Measurements from ENCODE around the gene ATP5PB.

ATP5PB gene

DNA sequence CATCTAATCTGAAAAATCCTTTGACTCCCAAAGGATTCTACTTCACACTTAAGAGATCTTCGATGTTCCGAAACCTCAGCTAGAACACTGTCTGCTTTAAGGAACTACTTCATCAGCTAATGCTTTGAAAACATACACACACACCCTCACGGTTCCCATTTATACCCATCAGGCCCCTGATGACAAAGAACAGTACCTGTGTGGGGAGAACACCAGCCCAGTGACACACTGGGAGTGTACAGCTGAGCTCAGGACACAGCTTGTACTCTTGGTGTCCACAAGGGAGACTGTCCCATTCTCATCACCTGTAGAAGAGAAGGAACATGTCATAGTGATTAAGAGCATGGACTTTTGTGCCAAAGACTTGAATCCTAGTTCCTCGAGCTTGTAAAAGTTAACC, 6.8 kb upstream of the ATP5PB start:
- DNase-seq: no peak
- intact Hi-C loops (cut with DNase I): no loop called here

- intact Hi-C loops (cut with DNase I): no loop called here
These were observed 5.2 kb upstream of the ATP5PB start for GRCh38 chr1:111444031-111444430.

GRCh38 chr1:111446546-111446945, 2.7 kb upstream of the ATP5PB start:
- DNase-seq: no peak
- intact Hi-C loops (cut with DNase I): no loop called here

More at GRCh38 chr1:111444031-111444430, 5.2 kb upstream of the ATP5PB start:
- DNase-seq: no peak

- intact Hi-C loops (cut with DNase I): no loop called here
- DNase-seq: no peak
These were observed 2.0 kb upstream of the ATP5PB start for GRCh38 chr1:111446967-111447892.

DNA sequence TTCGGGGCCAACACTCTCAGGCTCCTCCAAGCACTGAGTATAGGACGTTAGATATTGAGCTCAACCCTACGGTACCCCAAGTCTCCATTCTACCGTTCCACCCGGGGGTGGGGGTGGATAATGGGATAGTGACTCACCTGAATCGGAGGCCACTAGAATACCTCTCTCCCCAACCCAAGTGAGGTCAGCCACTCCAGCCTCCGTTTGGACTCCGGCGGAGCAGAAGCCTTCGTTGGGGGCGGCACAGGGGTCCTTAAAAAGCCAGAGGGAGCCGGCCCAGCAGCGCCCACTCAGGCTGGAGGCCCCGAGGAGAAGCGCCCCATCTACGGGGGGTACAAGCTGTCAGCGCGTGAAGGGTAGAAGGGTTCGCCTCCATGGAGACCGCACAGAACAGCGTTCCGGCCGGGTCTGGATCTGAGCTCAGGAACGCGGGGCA, 764 bp upstream of the ATP5PB start:
- peak in 15 of 42 donors; percentile 2 to 41 (median 15) for DNase-seq
- intact Hi-C loops (cut with DNase I): no loop called here

GRCh38 chr1:111449703-111450017, 396 bp downstream of the ATP5PB start:
- DNase-seq: no peak
- intact Hi-C loops (cut with DNase I): no loop called here

GRCh38 chr1:111450185-111450584, 921 bp downstream of the ATP5PB start:
- intact Hi-C loops (cut with DNase I): no loop called here
- no peak for DNase-seq

GRCh38 chr1:111452581-111452980, 3.3 kb downstream of the ATP5PB start:
- no peak for DNase-seq

DNA sequence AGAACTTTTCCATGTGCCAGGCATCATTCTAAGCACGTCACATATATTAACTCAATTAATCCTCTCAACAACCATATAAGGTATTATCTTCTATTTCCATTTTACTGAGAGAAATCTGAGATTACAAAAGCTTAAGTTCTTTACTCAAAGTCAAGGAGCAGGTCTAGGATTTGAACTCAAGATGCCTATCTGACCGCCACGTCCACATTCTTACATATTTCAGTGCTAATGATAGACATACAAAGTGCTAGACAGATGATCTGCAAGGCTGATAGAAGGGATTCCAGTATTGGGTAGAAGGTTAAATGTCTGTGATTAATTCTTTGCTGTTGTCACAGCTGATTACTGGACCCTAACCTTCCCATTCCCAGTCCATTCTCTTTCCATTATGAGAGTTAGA, 4.4 kb downstream of the ATP5PB start:
- no peak for DNase-seq
- intact Hi-C loops (cut with DNase I): no loop called here

More at GRCh38 chr1:111452581-111452980, 3.3 kb downstream of the ATP5PB start:
- intact Hi-C loops (cut with DNase I): no loop called here

DNA sequence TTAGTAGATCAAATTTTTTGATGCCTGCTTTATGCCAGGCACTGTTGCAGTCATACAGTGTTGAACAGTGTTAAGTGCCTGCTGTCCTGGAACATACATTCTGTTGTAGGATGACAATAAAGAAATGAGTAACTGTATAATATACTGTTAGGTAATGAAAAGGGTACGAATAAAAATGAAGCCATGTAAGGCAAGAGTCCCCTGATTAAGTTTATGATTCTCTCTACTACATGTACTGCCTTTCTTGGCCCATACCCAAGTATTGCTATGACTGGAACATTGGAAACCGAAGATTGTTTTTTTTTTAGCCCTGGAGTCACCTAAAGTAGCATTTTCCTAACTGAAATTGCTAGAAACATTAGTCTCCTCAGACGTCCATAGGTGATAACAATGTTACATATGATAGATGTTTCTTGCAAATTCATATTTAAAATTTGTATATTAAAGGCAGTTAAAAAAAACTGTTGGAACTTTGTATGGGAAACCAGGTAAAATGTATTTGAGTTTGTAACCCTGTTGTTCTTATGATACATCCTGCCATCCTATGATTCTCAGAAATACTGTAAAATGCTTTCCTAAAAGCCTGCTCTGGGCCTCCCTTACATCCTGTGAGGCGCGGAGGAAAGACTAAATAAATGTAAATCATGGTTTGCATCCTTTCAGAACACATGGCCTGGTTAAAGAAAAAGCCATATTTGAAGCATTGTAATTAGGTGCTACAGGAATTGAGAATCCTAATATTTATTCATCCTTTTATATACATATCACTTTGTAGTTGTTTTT, 5.8 kb downstream of the ATP5PB start:
- intact Hi-C loops (cut with DNase I): no loop called here
- DNase-seq: no peak

- DNase-seq: no peak
- intact Hi-C loops (cut with DNase I): no loop called here
These were observed 6.4 kb downstream of the ATP5PB start for GRCh38 chr1:111455642-111456031.

DNA sequence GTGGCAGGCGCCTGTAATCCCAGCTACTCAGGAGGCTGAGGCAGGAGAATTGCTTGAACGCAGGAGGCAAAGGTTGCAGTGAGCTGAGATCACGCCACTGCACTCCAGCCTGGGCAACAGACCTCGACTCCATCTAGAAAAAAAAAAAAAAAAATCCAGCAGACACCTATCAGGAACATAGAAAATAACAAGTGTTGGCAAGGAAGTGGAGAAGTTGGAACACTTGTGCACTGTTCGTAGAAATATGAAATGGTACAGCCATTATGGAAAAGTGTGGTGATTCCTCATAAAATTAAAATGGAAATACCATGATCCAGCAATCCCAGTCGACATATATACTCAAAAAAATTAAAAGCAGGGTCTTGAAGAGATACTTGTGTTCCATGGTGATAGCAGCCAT, 12.5 kb downstream of the ATP5PB start:
- no peak for DNase-seq
- intact Hi-C loops (cut with DNase I): no loop called here

- intact Hi-C loops (cut with DNase I): no loop called here
- no peak for DNase-seq
These were observed 13.2 kb downstream of the ATP5PB start for GRCh38 chr1:111462370-111463028.

GRCh38 chr1:111463029-111463683, 13.9 kb downstream of the ATP5PB start:
- no peak for DNase-seq
- intact Hi-C loops (cut with DNase I): no loop called here

- DNase-seq: no peak
- intact Hi-C loops (cut with DNase I): no loop called here
These were observed 16.5 kb downstream of the ATP5PB start for GRCh38 chr1:111465754-111466153.

- no peak for DNase-seq
- intact Hi-C loops (cut with DNase I): no loop called here
These were observed 17.2 kb downstream of the ATP5PB start for GRCh38 chr1:111466480-111466879.

DNA sequence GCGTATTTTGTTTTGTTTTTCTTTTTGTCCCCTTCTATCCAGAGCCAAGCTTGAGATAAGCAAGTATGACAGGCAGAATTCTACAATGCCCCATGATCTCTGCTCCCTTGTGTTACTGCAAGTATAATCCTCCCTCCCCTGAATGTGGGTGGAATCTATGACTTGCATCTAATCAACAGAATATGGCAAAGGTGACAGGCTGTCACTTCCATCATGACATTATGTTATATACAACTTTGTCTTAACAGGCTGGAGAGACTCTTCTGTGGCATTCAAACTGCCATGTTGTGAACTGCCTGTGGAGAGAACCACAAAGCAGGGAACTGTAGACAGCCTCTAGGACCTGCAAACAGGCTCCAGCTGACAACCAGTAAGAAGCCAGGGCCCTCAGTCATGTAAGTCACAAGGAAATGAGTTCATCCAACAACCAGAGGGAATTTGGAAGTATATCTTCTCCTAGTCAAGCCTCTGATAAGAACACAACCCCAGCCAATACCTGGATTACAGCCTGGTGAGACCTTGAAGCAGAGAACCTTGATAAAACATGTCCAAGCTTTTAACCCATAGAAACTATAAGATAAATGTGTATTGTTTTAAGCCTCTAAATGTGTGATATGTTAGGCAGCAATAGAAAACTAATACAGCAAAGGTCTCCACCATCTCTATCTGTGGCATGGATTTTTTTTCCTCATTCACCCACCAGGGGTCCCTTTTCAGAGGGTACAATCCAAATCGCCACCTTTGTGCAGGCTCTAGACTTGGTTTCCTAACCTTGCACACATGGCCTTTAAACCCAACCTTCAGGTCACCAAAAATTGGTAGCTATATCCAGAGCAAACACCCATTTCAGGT, 18.8 kb downstream of the ATP5PB start:
- intact Hi-C loops (cut with DNase I): no loop called here
- DNase-seq: no peak

- no peak for DNase-seq
- intact Hi-C loops (cut with DNase I): no loop called here
These were observed 19.4 kb downstream of the ATP5PB start for GRCh38 chr1:111468717-111469100.

- intact Hi-C loops (cut with DNase I): no loop called here
- DNase-seq: no peak
These were observed 20.3 kb downstream of the ATP5PB start for GRCh38 chr1:111469539-111469938.

Data from head of caudate nucleus (tissue), 42 donors.